AG09309 (cell line): ENCODE measurements around the gene MAGI1.
"Not testable (repeated sequence)": the region's sequence is repeated elsewhere in the genome, so short reads cannot be mapped to it uniquely, and the experiment has no call there.

Source experiments
- DNase-seq: peaks from one replicate; pipeline ENCODE4 v3.0.0-alpha.2; 2010; ENCODE audit warnings: low read depth
- H3K4me3 ChIP-seq: 2 replicates; pipeline ENCODE4 v1.5.1; 2011; ENCODE audit warnings: mild to moderate bottlenecking, low read depth, low read length, moderate library complexity; ENCODE audit not compliant: control insufficient read depth
- CTCF ChIP-seq: IDR thresholded peaks from 2 replicates; pipeline ENCODE4 v1.5.1; 2011; ENCODE audit warnings: mild to moderate bottlenecking, low read depth, low read length, inconsistent platforms; ENCODE audit not compliant: insufficient read depth, control insufficient read depth; ENCODE audit errors: missing control alignments

MAGI1 gene

GRCh38 chr3:66053550-66054094 is 14.9 kb upstream of the MAGI1 start:
- DNase-seq = no peak
- no peak overlapping the region for H3K4me3 ChIP-seq
- no peak for TF ChIP-seq CTCF

- no peak for TF ChIP-seq CTCF
- H3K4me3 ChIP-seq = no peak overlapping the region
- no peak for DNase-seq
Measured at GRCh38 chr3:66052721-66053549, 14.2 kb upstream of the MAGI1 start.

DNA sequence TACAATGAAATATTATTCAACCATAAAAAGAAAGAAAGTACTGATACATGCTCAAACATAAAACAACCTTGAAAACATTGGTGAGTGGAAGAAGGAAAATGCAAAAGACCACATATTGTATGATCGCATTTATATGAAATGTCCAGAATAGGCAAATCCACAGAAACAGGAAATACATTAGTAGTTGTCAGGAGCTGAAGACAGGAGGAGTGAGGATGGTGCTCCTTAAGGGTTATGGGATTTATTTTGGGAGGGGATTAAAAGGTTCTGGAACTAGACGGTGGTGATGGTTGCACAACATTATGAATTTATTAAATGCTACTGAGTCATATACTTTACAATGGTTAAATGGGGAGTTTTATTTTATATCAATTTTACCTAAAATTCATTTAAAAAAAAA is 12.1 kb upstream of the MAGI1 start:
- no peak for TF ChIP-seq CTCF
- H3K4me3 ChIP-seq = no peak overlapping the region
- no peak for DNase-seq

DNA sequence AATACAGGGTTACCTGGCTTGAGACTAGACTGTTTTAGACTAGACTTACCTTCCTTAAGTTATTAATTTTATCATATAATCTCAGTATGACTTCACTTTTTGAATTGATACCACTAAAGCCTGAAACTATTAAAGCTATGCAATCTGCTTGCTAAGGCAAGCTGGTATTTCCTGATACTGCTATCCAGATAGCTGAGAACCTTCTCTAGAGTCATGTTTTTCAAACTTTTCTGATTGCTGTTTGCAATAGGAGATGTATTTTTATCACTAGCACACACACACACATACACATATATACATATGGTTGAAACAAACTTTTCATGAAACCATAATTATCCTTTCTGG is 9.3 kb upstream of the MAGI1 start:
- H3K4me3 ChIP-seq = no peak overlapping the region
- TF ChIP-seq CTCF = no peak
- DNase-seq = no peak

GRCh38 chr3:66047311-66048050 is 8.8 kb upstream of the MAGI1 start:
- peak; percentile 28 for TF ChIP-seq CTCF
- H3K4me3 ChIP-seq = no peak overlapping the region
- DNase-seq = peak; percentile 91

GRCh38 chr3:66046321-66046720 is 7.6 kb upstream of the MAGI1 start:
- not testable (repeated sequence) for DNase-seq, H3K4me3 ChIP-seq

DNA sequence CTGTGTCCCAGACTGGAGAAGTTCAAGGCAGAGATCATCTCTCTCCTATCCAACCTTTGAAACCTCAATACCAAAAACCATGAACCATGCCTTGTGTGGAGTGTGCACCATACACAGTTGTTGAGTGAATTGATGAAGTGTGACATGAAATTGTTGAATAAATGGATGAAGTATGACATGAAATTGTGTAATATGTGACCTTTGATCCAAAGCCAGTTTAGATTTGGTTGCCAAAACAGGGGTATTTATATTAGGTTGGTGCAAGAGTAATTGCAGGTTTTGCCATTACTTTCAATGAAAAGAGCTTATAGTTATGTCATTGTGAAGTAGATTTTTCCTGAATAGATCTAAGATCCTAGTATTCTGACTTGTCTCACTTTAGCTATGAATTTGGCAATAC is 3.1 kb upstream of the MAGI1 start:
- no peak for DNase-seq
- H3K4me3 ChIP-seq = no peak overlapping the region
- no peak for TF ChIP-seq CTCF
